Sigmoid colon (tissue), 3 donors: Measurements from ENCODE around the gene PARVG.

ENCODE experiments used
- POLR2A ChIP-seq, 2 donors: fragments of 450-650 bp; IDR thresholded peaks; one replicate each; pipeline ENCODE4 v1.6.1; 2016; ENCODE audit warnings: antibody characterized with exemption in 2 of 2, mild to moderate bottlenecking in 2 of 2, moderate library complexity in 2 of 2
- TF ChIP-seq, protein P1 (sequence below), 4 experiments: fragments of 450-650 bp in 3 of 4; fragments of 200-600 bp in 1 of 4; IDR thresholded peaks; one replicate each; pipeline ENCODE4 v1.5.1; 2016 to 2019; ENCODE audit warnings: antibody characterized with exemption in 4 of 4, mild to moderate bottlenecking in 3 of 4, moderate library complexity in 2 of 4

DNA sequence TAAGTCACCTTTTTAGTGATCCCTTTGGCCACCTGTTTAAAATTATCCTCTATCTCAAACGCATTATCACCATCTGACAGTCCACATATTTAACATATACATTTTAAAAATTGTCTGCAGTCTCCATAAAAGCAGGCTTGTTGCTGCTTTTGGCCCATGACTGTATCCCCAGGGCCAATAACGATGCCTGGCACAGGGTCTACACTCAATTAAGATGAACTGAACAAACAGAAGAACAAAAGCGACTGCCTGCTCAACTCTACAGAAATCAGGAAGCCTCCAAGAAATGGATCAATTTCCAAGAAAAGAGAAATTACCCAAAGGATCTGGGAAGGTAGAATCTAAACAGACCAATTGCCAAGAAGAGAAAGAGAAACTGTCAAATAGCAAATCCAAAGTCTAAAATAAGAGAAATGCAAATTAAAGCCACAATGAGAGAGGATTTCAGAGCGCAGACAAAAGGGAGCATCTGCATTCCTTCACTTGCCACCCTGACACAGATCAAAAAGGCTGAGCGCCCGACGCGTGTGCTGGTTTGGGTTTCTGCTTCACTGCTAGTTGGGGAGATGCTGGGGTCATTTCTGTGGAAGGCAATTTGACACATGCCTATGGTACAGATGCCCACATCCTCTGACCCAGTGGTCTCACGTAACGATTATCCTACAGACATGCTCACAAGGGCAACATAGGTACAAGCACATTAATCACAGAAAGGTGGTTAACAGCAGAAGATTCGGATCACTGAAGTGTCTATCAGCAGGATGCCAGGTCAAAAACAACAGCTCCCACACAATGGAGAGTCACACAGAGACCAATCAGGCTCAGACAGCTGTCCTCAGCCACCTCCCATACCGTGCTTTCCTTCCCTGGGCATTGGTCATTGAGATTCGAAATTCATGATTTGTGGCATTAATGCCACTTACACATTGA, 76.1 kb downstream of the PARVG start:
- no peak for TF ChIP-seq POLR2A (IDR thresholded peaks at IDR 0.05)
- TF ChIP-seq, protein P1, sequence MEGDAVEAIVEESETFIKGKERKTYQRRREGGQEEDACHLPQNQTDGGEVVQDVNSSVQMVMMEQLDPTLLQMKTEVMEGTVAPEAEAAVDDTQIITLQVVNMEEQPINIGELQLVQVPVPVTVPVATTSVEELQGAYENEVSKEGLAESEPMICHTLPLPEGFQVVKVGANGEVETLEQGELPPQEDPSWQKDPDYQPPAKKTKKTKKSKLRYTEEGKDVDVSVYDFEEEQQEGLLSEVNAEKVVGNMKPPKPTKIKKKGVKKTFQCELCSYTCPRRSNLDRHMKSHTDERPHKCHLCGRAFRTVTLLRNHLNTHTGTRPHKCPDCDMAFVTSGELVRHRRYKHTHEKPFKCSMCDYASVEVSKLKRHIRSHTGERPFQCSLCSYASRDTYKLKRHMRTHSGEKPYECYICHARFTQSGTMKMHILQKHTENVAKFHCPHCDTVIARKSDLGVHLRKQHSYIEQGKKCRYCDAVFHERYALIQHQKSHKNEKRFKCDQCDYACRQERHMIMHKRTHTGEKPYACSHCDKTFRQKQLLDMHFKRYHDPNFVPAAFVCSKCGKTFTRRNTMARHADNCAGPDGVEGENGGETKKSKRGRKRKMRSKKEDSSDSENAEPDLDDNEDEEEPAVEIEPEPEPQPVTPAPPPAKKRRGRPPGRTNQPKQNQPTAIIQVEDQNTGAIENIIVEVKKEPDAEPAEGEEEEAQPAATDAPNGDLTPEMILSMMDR (IDR thresholded peaks at IDR 0.05) = no peak
